B cell (primary cell): Measurements from ENCODE around the gene RTL9. TPM values are rescaled to one million over a fixed set of nuclear protein-coding genes. Genes with fewer than 3 reads are reported as not detected.

Experiments
- ATAC-seq: fragments of 200-7000 bp; cut with Tn5 transposase; one replicate; pipeline ENCODE4 v1.10.0; 2021; ENCODE audit warnings: low read depth, mild to moderate bottlenecking, moderate number of reproducible peaks, moderate library complexity
- CTCF ChIA-PET: fragments of 350-600 bp; sonication (Branson Sonifier 250); formaldehyde crosslinking; loops from one replicate; lab custom pipeline; 2021; ENCODE audit warnings: antibody characterized with exemption, inconsistent platforms; lab: Charles Lee
- POLR2A ChIA-PET: fragments of 350-600 bp; sonication (Branson Sonifier 250); formaldehyde crosslinking; loops from one replicate; lab custom pipeline; 2021; ENCODE audit warnings: antibody characterized with exemption; lab: Charles Lee
- DNase-seq: peaks from one replicate; pipeline ENCODE4 v3.0.0; 2013
- H2AFZ ChIP-seq: 2 replicates; pipeline ENCODE4 v1.6.1; 2012; ENCODE audit warnings: mild to moderate bottlenecking, low read depth, low read length; ENCODE audit not compliant: insufficient read depth, poor library complexity, severe bottlenecking
- H3K27ac ChIP-seq, 2 donors: 1 replicate in 1 of 2; 2 replicates in 1 of 2; pipeline ENCODE4 v1.5.1; 2012 to 2013; ENCODE audit warnings: low read length in 2 of 2, mild to moderate bottlenecking in 2 of 2, moderate library complexity in 1 of 2
- H3K27me3 ChIP-seq, 4 experiments: fragments of 200-600 bp in 1 of 4; sonication (generic) in 1 of 4; replicated peaks in 1 of 4; 1 replicate in 2 of 4; 2 replicates in 2 of 4; pipeline versions ENCODE4 v1.6.1 to v1.7.0; 2013 to 2016; ENCODE audit warnings: low read length in 3 of 4, mild to moderate bottlenecking in 2 of 4, mixed read lengths in 1 of 4, moderate library complexity in 1 of 4; ENCODE audit not compliant: insufficient read depth in 4 of 4, control insufficient read depth in 3 of 4; ENCODE audit errors: control extremely low read depth in 1 of 4
- H3K36me3 ChIP-seq, 2 experiments: replicated peaks in 1 of 2; 1 replicate in 1 of 2; 2 replicates in 1 of 2; pipeline versions ENCODE4 v1.6.1 to v1.7.1; 2013; ENCODE audit warnings: low read length in 1 of 2; ENCODE audit not compliant: insufficient read depth in 2 of 2, control insufficient read depth in 1 of 2; ENCODE audit errors: control extremely low read depth in 1 of 2, extremely low read depth in 1 of 2
- H3K4me1 ChIP-seq, 2 donors: fragments of 200-600 bp in 1 of 2; sonication (generic) in 1 of 2; 1 replicate in 1 of 2; 2 replicates in 1 of 2; pipeline versions ENCODE4 v1.5.1 to v1.6.1; 2013 to 2017; ENCODE audit warnings: low read length in 2 of 2; ENCODE audit not compliant: control insufficient read depth in 2 of 2, insufficient read depth in 2 of 2
- H3K4me2 ChIP-seq: replicated peaks from 2 replicates; pipeline ENCODE3; 2012; ENCODE audit warnings: mild to moderate bottlenecking, low read depth, low read length; ENCODE audit not compliant: poor library complexity, severe bottlenecking
- H3K4me3 ChIP-seq, 5 experiments: fragments of 200-600 bp in 1 of 5; sonication (generic) in 1 of 5; 1 replicate in 3 of 5; 2 replicates in 2 of 5; pipeline versions ENCODE4 v1.5.1 to v1.7.0; 2011 to 2016; ENCODE audit warnings: low read length in 4 of 5, mild to moderate bottlenecking in 4 of 5, low read depth in 2 of 5, control low read depth in 1 of 5, moderate library complexity in 1 of 5; ENCODE audit not compliant: insufficient read depth in 1 of 5; ENCODE audit errors: control extremely low read depth in 1 of 5, extremely low read depth in 1 of 5
- H3K79me2 ChIP-seq: fragments of 200-600 bp; sonication (generic); one replicate; pipeline ENCODE4 v1.6.0; 2016; ENCODE audit warnings: low read length; ENCODE audit not compliant: control insufficient read depth, insufficient read depth
- H3K9ac ChIP-seq: fragments of 200-600 bp; sonication (generic); 2 replicates; pipeline ENCODE4 v1.6.1; 2017; ENCODE audit warnings: mild to moderate bottlenecking, low read length, moderate library complexity
- H3K9me3 ChIP-seq, 3 donors: one replicate each; pipeline versions ENCODE4 v1.6.1 to v1.7.1; 2013; ENCODE audit warnings: low read length in 2 of 3; ENCODE audit not compliant: control insufficient read depth in 2 of 3, insufficient read depth in 1 of 3; ENCODE audit errors: control extremely low read depth in 1 of 3
- H4K20me1 ChIP-seq: 2 replicates; pipeline ENCODE4 v1.6.0; 2012; ENCODE audit warnings: mild to moderate bottlenecking, low read length; ENCODE audit not compliant: insufficient read depth, control insufficient read depth, poor library complexity, severe bottlenecking
- H3K27ac Mint-ChIP-seq: one replicate; pipeline ENCODE4 v1.8.0; 2021; ENCODE audit warnings: mixed read lengths
- H3K27me3 Mint-ChIP-seq: one replicate; pipeline ENCODE4 v1.8.0; 2021; ENCODE audit warnings: mixed read lengths
- H3K4me1 Mint-ChIP-seq: one replicate; pipeline ENCODE4 v1.8.0; 2021; ENCODE audit warnings: mixed read lengths
- H3K4me3 Mint-ChIP-seq: one replicate; pipeline ENCODE4 v1.8.0; 2021; ENCODE audit warnings: mixed read lengths
- H3K9me3 Mint-ChIP-seq: one replicate; pipeline ENCODE4 v1.8.0; 2022; ENCODE audit warnings: mixed read lengths; ENCODE audit not compliant: insufficient read depth
- CTCF ChIP-seq: fragments of 200-600 bp; IDR thresholded peaks from one replicate; pipeline ENCODE4 v1.8.0; 2022; ENCODE audit warnings: antibody characterized with exemption, mild to moderate bottlenecking
- EZH2 ChIP-seq: IDR thresholded peaks from 2 replicates; pipeline ENCODE4 v1.6.1; 2012; ENCODE audit warnings: borderline replicate concordance, low read depth, mild to moderate bottlenecking, moderate library complexity, low read length; ENCODE audit not compliant: insufficient read depth, poor library complexity, severe bottlenecking
- WGBS: methylation state at CpG from one replicate; pipeline ENCODE4 v1.1.5; 2013; ENCODE audit warnings: missing lambda C conversion rate; ENCODE audit not compliant: insufficient coverage; 5-methylcytosine and 5-hydroxymethylcytosine counted together
- intact Hi-C: fragments of 100-400 bp; cut with micrococcal nuclease; formaldehyde crosslinking; loops from one replicate; pipeline ENCODE4 v1.10.0; 2022
- polyA plus RNA-seq: library from polyadenylated mRNA; depleted of rRNA; stranded (reverse); fragments of >200 nt; gene quantifications from 2 replicates; pipeline ENCODE4 v1.2.3, GENCODE V29; 2012
- total RNA-seq, 2 donors: library from RNA; stranded (reverse); fragments of 120-200 nt in 1 of 2; gene quantifications; 1 replicate in 1 of 2; 2 replicates in 1 of 2; pipeline versions ENCODE4 v1.2.3 to v1.2.4, GENCODE V29; 2013 to 2022

The RTL9 gene
- total and polyA plus RNA-seq, 2 donors (not counting 1 experiment from before 2014, with no cell fraction given) = not detected

- Mint-ChIP-seq H3K27me3 (no peaks in the 10 kb centered on the region), H3K4me1 (peaks cover 14% of the 10 kb centered on the region), H3K9me3 (no peaks in the 10 kb centered on the region), H3K4me3 (no peak overlapping the region), H3K27ac (no peak overlapping the region)
- intact Hi-C loops = no loop called here
- TF ChIP-seq CTCF = no peak
- TF ChIP-seq EZH2 = no peak
- WGBS = no CpG with 5 or more reads among the region's 4 CpGs
- Histone ChIP-seq H3K4me1 (peaks cover 4 to 7% of the 10 kb centered on the region in 2 donors), H3K4me3 (no peak overlapping the region), H3K27me3 (no peaks in the 10 kb centered on the region), H3K27ac (no peak overlapping the region), H3K4me2 (no peak overlapping the region), H3K79me2 (peaks cover 4% of the 10 kb centered on the region), H3K9me3 (peaks cover 0 to 4% (median 0%) of the 10 kb centered on the region in 3 donors), H2AFZ (no peak overlapping the region), H3K9ac (no peak overlapping the region), H4K20me1 (no peaks in the 10 kb centered on the region), H3K36me3 (no peaks in the 10 kb centered on the region)
- ChIA-PET CTCF (interaction anchor here (1.0 to 1.1 kb wide), 2 partner anchors 85 to 166 kb away, joined by 3 to 4 read pairs; no protein-coding TSS in a partner anchor), POLR2A (no interaction called here)
- ATAC-seq (no peak), DNase-seq (no peak)
These were observed 36.0 kb upstream of the RTL9 start for GRCh38 chrX:110322603-110323002.

GRCh38 chrX:110326712-110327111 lies 31.9 kb upstream of the RTL9 start:
- H3K4me3 ChIP-seq = no peak overlapping the region
- POLR2A ChIA-PET = no interaction called here
- peaks cover 5 to 7% of the 10 kb centered on the region in 2 donors for H3K4me1 ChIP-seq
- no peak for DNase-seq
- H3K9ac ChIP-seq = no peak overlapping the region
- WGBS = 100% methylated on average over 2 of the region's 4 CpGs
- peaks cover 4% of the 10 kb centered on the region for H3K4me1 Mint-ChIP-seq
- H3K27me3 Mint-ChIP-seq = no peaks in the 10 kb centered on the region
- no peaks in the 10 kb centered on the region for H3K36me3 ChIP-seq
- H3K27ac Mint-ChIP-seq = no peak overlapping the region
- H3K9me3 ChIP-seq = peaks cover 0 to 4% (median 0%) of the 10 kb centered on the region in 3 donors
- H3K4me3 Mint-ChIP-seq = no peak overlapping the region
- H2AFZ ChIP-seq = no peak overlapping the region
- H3K9me3 Mint-ChIP-seq = no peaks in the 10 kb centered on the region
- H4K20me1 ChIP-seq = no peaks in the 10 kb centered on the region
- CTCF ChIA-PET = no interaction called here
- H3K79me2 ChIP-seq = no peaks in the 10 kb centered on the region
- intact Hi-C loops = no loop called here
- no peak overlapping the region for H3K4me2 ChIP-seq
- ATAC-seq = no peak
- TF ChIP-seq CTCF (no peak), EZH2 (no peak)
- H3K27me3 ChIP-seq = peaks cover 0 to 4% (median 1%) of the 10 kb centered on the region in 4 experiments
- H3K27ac ChIP-seq = no peak overlapping the region
